GM23338 (cell line): ENCODE results near the gene ACTG1. TPM values are rescaled to one million over a fixed set of nuclear protein-coding genes. Genes with fewer than 3 reads are reported as not detected.

Experiments
- ATAC-seq: fragments of 200-7000 bp; cut with Tn5 transposase; 3 replicates; pipeline ENCODE4 v1.9.1; 2020
- DNase-seq: peaks from one replicate; pipeline ENCODE4 v3.0.0-alpha.2; 2015; ENCODE audit warnings: low spot score
- H2AFZ ChIP-seq: fragments of 200-600 bp; sonication (generic); 2 replicates; pipeline ENCODE4 v1.8.0; 2016; ENCODE audit warnings: antibody characterized with exemption, mild to moderate bottlenecking, moderate library complexity
- H3F3A ChIP-seq: fragments of 200-600 bp; sonication (generic); replicated peaks from 2 replicates; pipeline ENCODE4 v1.8.0; 2017; ENCODE audit warnings: antibody characterized with exemption, mixed run types, low read depth
- H3K27ac ChIP-seq: fragments of 200-600 bp; sonication (generic); 2 replicates; pipeline ENCODE4 v1.6.1; 2016; ENCODE audit warnings: low read depth
- H3K27me3 ChIP-seq: fragments of 200-600 bp; sonication (generic); 2 replicates; pipeline ENCODE4 v1.8.0; 2016; ENCODE audit warnings: mild to moderate bottlenecking, mixed run types, moderate library complexity; ENCODE audit not compliant: insufficient read depth
- H3K36me3 ChIP-seq: fragments of 200-600 bp; sonication (generic); 2 replicates; pipeline ENCODE4 v1.8.0; 2016; ENCODE audit warnings: mild to moderate bottlenecking; ENCODE audit not compliant: insufficient read depth
- H3K4me1 ChIP-seq: fragments of 200-600 bp; sonication (generic); 2 replicates; pipeline ENCODE4 v1.8.0; 2016; ENCODE audit warnings: mild to moderate bottlenecking, moderate library complexity; ENCODE audit not compliant: insufficient read depth
- H3K4me2 ChIP-seq: fragments of 200-600 bp; sonication (generic); 2 replicates; pipeline ENCODE4 v1.7.1; 2017; ENCODE audit warnings: mixed run types
- H3K4me3 ChIP-seq: fragments of 200-600 bp; sonication (generic); 2 replicates; pipeline ENCODE4 v1.6.1; 2016; ENCODE audit warnings: mixed run types
- H3K79me2 ChIP-seq: fragments of 200-600 bp; sonication (generic); replicated peaks from 2 replicates; pipeline ENCODE4 v1.8.0; 2017; ENCODE audit warnings: mild to moderate bottlenecking; ENCODE audit not compliant: insufficient read depth
- H3K9me2 ChIP-seq: fragments of 200-600 bp; sonication (generic); 2 replicates; pipeline ENCODE4 v1.8.0; 2017; ENCODE audit not compliant: insufficient read depth
- H4K20me1 ChIP-seq: fragments of 200-600 bp; sonication (generic); replicated peaks from 2 replicates; pipeline ENCODE4 v1.8.0; 2017; ENCODE audit warnings: mild to moderate bottlenecking; ENCODE audit not compliant: insufficient read depth
- H3K27ac Mint-ChIP-seq: 2 replicates; pipeline ENCODE4 v1.8.0; 2020; ENCODE audit warnings: inconsistent platforms, mild to moderate bottlenecking, moderate library complexity, mixed read lengths
- H3K27me3 Mint-ChIP-seq: 3 replicates; pipeline ENCODE4 v1.8.0; 2022; ENCODE audit warnings: low read depth, mild to moderate bottlenecking, moderate library complexity, mixed read lengths, inconsistent platforms; ENCODE audit not compliant: insufficient read depth, poor library complexity
- H3K36me3 Mint-ChIP-seq: 3 replicates; pipeline ENCODE4 v1.8.0; 2021; ENCODE audit warnings: low read depth, mild to moderate bottlenecking, inconsistent platforms, moderate library complexity, mixed read lengths
- H3K4me1 Mint-ChIP-seq: 3 replicates; pipeline ENCODE4 v1.8.0; 2020; ENCODE audit warnings: mild to moderate bottlenecking, inconsistent platforms, mixed read lengths
- H3K4me3 Mint-ChIP-seq: 3 replicates; pipeline ENCODE4 v1.8.0; 2021; ENCODE audit warnings: moderate library complexity, mild to moderate bottlenecking, inconsistent platforms, mixed read lengths
- H3K9me3 Mint-ChIP-seq: 3 replicates; pipeline ENCODE4 v1.8.0; 2020; ENCODE audit warnings: moderate library complexity, mild to moderate bottlenecking, inconsistent platforms, mixed read lengths
- CREB1 ChIP-seq: fragments of 250-450 bp; sonication (Bioruptor Pico); IDR thresholded peaks from 2 replicates; pipeline ENCODE4 v1.5.0; 2020; ENCODE audit warnings: low read depth, mild to moderate bottlenecking, moderate library complexity
- EZH2 ChIP-seq: fragments of 200-600 bp; sonication (generic); IDR thresholded peaks from one replicate; pipeline ENCODE4 v1.8.0; 2017; ENCODE audit warnings: antibody characterized with exemption, mild to moderate bottlenecking, low read depth; ENCODE audit not compliant: unreplicated experiment
- EZH2phosphoT487 ChIP-seq: fragments of 200-600 bp; sonication (generic); IDR thresholded peaks from one replicate; pipeline ENCODE4 v1.8.1; 2018; ENCODE audit warnings: antibody characterized with exemption; ENCODE audit not compliant: unreplicated experiment
- JUNB ChIP-seq: IDR thresholded peaks from one replicate; pipeline ENCODE4 v1.6.1; 2016; ENCODE audit warnings: antibody characterized with exemption; ENCODE audit not compliant: unreplicated experiment
- NANOG ChIP-seq: IDR thresholded peaks from 2 replicates; pipeline ENCODE4 v1.6.1; 2016; ENCODE audit warnings: antibody characterized with exemption, borderline replicate concordance
- POLR2AphosphoS5 ChIP-seq: IDR thresholded peaks from 2 replicates; pipeline ENCODE4 v1.6.1; 2016; ENCODE audit warnings: antibody characterized with exemption, low read depth
- STAT1 ChIP-seq: IDR thresholded peaks from one replicate; pipeline ENCODE4 v1.6.1; 2016; ENCODE audit warnings: antibody characterized with exemption; ENCODE audit not compliant: unreplicated experiment
- ZNF114 ChIP-seq: fragments of 250-450 bp; sonication (Bioruptor Pico); IDR thresholded peaks from 2 replicates; pipeline ENCODE4 v1.5.0; 2020; ENCODE audit warnings: mild to moderate bottlenecking, moderate library complexity
- ZNF331 ChIP-seq: fragments of 250-450 bp; sonication (Bioruptor Pico); IDR thresholded peaks from 2 replicates; pipeline ENCODE4 v1.5.0; 2020; ENCODE audit warnings: low read depth, mild to moderate bottlenecking, moderate library complexity
- polyA plus RNA-seq: library from polyadenylated mRNA; unstranded; fragments of >200 nt; fragmentation: Nextera tagmentation; extraction: Ambion mirVana; gene quantifications from 2 replicates; pipeline ENCODE4 v1.2.1, GENCODE V29; 2016
- total RNA-seq: library from RNA; depleted of rRNA; stranded (reverse); fragments of >200 nt; shearing (Covaris generic); gene quantifications from 2 replicates; pipeline ENCODE4 v1.2.3, GENCODE V29; 2014
- TF ChIP-seq, protein P1 (sequence below): fragments of 250-450 bp; sonication (Bioruptor Pico); IDR thresholded peaks from 2 replicates; pipeline ENCODE4 v1.5.0; 2020; ENCODE audit warnings: mild to moderate bottlenecking, moderate library complexity
- TF ChIP-seq, protein P2 (sequence below): IDR thresholded peaks from 2 replicates; pipeline ENCODE4 v1.6.1; 2016; ENCODE audit warnings: antibody characterized with exemption
- TF ChIP-seq, protein P3 (sequence below): IDR thresholded peaks from one replicate; pipeline ENCODE4 v1.6.1; 2018; ENCODE audit warnings: antibody characterized with exemption; ENCODE audit not compliant: unreplicated experiment
- TF ChIP-seq, protein P4 (sequence below), 2 experiments: fragments of 200-600 bp in 1 of 2; sonication (generic) in 1 of 2; conservative IDR thresholded peaks; 2 replicates each; pipeline versions ENCODE4 v1.5.1 to v1.6.1; 2016 to 2017; ENCODE audit warnings: antibody characterized with exemption in 2 of 2, low read depth in 2 of 2, mild to moderate bottlenecking in 2 of 2, moderate library complexity in 1 of 2

ACTG1 gene
- total and polyA plus RNA-seq, 2 experiments from 2014 or later: 1,867 to 4,739 TPM

DNA sequence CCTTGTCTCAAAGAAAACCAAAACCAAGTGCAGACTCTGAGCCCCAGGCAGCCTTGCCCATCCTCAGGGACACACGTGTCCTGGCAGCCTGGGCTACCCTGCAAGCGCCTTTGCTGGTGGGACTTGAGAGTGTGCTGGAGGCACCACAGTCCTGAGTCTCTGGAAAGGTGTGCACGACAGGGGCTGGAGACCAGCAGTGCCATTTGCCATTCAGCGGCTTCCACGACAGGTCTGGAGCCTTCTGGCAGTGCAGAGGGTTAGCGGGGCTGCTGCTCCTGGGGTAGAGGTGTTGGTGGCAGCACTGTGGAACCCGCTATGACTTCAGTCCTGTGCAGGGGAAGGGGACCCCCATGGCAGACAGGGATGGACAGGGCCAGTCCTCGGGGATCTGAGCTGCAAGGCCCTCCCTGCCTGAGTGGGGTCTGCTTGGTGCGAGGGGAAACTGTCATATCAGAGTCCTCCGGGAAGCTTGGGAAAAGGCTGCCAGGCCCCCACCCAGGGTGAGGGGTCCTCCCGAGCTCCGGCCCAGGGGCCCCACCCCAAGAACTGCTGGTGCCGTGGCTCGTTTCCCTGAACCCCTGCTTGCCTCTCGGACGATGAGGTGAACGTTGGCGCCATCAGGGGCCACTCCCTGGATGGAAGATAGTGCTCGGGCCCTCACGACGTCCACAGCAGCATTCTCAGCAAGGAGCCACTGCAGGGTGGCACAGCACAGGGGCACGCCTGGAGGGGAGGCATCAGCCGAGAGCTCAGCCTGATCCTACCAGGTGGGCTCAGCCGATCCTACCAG is 32.8 kb upstream of the ACTG1 start:
- Mint-ChIP-seq H3K9me3 (no peaks in the 10 kb centered on the region), H3K27ac (no peak overlapping the region), H3K27me3 (peaks cover 2% of the 10 kb centered on the region), H3K4me1 (no peaks in the 10 kb centered on the region), H3K36me3 (peaks cover 36% of the 10 kb centered on the region), H3K4me3 (no peak overlapping the region)
- Histone ChIP-seq H3K27me3 (no peaks in the 10 kb centered on the region), H3K79me2 (peaks cover 10% of the 10 kb centered on the region; the same call in 1 of the 2 replicates), H3K4me1 (no peaks in the 10 kb centered on the region), H3F3A (no peaks in the 10 kb centered on the region), H3K27ac (no peak overlapping the region), H3K36me3 (no peaks in the 10 kb centered on the region; the same call in 1 of the 2 replicates), H3K9me2 (no peaks in the 10 kb centered on the region), H3K4me2 (no peak overlapping the region), H4K20me1 (no peaks in the 10 kb centered on the region; the same call in 1 of the 2 replicates), H2AFZ (no peak overlapping the region), H3K4me3 (no peak overlapping the region)
- ATAC-seq (no peak), DNase-seq (no peak)
- TF ChIP-seq, protein P1, sequence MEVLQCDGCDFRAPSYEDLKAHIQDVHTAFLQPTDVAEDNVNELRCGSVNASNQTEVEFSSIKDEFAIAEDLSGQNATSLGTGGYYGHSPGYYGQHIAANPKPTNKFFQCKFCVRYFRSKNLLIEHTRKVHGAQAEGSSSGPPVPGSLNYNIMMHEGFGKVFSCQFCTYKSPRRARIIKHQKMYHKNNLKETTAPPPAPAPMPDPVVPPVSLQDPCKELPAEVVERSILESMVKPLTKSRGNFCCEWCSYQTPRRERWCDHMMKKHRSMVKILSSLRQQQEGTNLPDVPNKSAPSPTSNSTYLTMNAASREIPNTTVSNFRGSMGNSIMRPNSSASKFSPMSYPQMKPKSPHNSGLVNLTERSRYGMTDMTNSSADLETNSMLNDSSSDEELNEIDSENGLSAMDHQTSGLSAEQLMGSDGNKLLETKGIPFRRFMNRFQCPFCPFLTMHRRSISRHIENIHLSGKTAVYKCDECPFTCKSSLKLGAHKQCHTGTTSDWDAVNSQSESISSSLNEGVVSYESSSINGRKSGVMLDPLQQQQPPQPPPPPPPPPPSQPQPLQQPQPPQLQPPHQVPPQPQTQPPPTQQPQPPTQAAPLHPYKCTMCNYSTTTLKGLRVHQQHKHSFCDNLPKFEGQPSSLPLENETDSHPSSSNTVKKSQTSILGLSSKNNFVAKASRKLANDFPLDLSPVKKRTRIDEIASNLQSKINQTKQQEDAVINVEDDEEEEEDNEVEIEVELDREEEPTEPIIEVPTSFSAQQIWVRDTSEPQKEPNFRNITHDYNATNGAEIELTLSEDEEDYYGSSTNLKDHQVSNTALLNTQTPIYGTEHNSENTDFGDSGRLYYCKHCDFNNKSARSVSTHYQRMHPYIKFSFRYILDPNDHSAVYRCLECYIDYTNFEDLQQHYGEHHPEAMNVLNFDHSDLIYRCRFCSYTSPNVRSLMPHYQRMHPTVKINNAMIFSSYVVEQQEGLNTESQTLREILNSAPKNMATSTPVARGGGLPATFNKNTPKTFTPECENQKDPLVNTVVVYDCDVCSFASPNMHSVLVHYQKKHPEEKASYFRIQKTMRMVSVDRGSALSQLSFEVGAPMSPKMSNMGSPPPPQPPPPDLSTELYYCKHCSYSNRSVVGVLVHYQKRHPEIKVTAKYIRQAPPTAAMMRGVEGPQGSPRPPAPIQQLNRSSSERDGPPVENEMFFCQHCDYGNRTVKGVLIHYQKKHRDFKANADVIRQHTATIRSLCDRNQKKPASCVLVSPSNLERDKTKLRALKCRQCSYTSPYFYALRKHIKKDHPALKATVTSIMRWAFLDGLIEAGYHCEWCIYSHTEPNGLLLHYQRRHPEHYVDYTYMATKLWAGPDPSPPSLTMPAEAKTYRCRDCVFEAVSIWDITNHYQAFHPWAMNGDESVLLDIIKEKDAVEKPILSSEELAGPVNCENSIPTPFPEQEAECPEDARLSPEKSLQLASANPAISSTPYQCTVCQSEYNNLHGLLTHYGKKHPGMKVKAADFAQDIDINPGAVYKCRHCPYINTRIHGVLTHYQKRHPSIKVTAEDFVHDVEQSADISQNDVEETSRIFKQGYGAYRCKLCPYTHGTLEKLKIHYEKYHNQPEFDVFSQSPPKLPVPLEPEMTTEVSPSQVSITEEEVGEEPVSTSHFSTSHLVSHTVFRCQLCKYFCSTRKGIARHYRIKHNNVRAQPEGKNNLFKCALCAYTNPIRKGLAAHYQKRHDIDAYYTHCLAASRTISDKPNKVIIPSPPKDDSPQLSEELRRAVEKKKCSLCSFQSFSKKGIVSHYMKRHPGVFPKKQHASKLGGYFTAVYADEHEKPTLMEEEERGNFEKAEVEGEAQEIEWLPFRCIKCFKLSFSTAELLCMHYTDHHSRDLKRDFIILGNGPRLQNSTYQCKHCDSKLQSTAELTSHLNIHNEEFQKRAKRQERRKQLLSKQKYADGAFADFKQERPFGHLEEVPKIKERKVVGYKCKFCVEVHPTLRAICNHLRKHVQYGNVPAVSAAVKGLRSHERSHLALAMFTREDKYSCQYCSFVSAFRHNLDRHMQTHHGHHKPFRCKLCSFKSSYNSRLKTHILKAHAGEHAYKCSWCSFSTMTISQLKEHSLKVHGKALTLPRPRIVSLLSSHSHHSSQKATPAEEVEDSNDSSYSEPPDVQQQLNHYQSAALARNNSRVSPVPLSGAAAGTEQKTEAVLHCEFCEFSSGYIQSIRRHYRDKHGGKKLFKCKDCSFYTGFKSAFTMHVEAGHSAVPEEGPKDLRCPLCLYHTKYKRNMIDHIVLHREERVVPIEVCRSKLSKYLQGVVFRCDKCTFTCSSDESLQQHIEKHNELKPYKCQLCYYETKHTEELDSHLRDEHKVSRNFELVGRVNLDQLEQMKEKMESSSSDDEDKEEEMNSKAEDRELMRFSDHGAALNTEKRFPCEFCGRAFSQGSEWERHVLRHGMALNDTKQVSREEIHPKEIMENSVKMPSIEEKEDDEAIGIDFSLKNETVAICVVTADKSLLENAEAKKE (CRISPR knock-in tag): no peak
- TF ChIP-seq NANOG (no peak), JUNB (no peak), EZH2phosphoT487 (no peak), ZNF114 (CRISPR knock-in tag) (no peak), EZH2 (no peak), ZNF331 (CRISPR knock-in tag) (no peak), STAT1 (no peak), POLR2AphosphoS5 (no peak), CREB1 (CRISPR knock-in tag) (no peak)
- TF ChIP-seq, protein P2, sequence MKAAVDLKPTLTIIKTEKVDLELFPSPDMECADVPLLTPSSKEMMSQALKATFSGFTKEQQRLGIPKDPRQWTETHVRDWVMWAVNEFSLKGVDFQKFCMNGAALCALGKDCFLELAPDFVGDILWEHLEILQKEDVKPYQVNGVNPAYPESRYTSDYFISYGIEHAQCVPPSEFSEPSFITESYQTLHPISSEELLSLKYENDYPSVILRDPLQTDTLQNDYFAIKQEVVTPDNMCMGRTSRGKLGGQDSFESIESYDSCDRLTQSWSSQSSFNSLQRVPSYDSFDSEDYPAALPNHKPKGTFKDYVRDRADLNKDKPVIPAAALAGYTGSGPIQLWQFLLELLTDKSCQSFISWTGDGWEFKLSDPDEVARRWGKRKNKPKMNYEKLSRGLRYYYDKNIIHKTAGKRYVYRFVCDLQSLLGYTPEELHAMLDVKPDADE: no peak
- TF ChIP-seq, protein P3, sequence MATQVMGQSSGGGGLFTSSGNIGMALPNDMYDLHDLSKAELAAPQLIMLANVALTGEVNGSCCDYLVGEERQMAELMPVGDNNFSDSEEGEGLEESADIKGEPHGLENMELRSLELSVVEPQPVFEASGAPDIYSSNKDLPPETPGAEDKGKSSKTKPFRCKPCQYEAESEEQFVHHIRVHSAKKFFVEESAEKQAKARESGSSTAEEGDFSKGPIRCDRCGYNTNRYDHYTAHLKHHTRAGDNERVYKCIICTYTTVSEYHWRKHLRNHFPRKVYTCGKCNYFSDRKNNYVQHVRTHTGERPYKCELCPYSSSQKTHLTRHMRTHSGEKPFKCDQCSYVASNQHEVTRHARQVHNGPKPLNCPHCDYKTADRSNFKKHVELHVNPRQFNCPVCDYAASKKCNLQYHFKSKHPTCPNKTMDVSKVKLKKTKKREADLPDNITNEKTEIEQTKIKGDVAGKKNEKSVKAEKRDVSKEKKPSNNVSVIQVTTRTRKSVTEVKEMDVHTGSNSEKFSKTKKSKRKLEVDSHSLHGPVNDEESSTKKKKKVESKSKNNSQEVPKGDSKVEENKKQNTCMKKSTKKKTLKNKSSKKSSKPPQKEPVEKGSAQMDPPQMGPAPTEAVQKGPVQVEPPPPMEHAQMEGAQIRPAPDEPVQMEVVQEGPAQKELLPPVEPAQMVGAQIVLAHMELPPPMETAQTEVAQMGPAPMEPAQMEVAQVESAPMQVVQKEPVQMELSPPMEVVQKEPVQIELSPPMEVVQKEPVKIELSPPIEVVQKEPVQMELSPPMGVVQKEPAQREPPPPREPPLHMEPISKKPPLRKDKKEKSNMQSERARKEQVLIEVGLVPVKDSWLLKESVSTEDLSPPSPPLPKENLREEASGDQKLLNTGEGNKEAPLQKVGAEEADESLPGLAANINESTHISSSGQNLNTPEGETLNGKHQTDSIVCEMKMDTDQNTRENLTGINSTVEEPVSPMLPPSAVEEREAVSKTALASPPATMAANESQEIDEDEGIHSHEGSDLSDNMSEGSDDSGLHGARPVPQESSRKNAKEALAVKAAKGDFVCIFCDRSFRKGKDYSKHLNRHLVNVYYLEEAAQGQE: no peak
- TF ChIP-seq, protein P4, sequence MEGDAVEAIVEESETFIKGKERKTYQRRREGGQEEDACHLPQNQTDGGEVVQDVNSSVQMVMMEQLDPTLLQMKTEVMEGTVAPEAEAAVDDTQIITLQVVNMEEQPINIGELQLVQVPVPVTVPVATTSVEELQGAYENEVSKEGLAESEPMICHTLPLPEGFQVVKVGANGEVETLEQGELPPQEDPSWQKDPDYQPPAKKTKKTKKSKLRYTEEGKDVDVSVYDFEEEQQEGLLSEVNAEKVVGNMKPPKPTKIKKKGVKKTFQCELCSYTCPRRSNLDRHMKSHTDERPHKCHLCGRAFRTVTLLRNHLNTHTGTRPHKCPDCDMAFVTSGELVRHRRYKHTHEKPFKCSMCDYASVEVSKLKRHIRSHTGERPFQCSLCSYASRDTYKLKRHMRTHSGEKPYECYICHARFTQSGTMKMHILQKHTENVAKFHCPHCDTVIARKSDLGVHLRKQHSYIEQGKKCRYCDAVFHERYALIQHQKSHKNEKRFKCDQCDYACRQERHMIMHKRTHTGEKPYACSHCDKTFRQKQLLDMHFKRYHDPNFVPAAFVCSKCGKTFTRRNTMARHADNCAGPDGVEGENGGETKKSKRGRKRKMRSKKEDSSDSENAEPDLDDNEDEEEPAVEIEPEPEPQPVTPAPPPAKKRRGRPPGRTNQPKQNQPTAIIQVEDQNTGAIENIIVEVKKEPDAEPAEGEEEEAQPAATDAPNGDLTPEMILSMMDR (conservative IDR thresholded peaks at IDR 0.05; ENCODE audit: low read depth in 2 of 2): no peak
